SU-DHL-6 (cell line): ENCODE data around the gene FZD7.

ENCODE experiments used
- H2AFZ ChIP-seq: fragments of 200-600 bp; sonication (generic); 2 replicates; pipeline ENCODE4 v1.6.1; 2014; ENCODE audit warnings: low read depth, mild to moderate bottlenecking, moderate library complexity, mixed read lengths, antibody characterized with exemption, low read length; ENCODE audit not compliant: severe bottlenecking
- H3F3A ChIP-seq: fragments of 200-600 bp; shearing (Covaris generic); 2 replicates; pipeline ENCODE4 v1.6.0; 2016; ENCODE audit warnings: antibody characterized with exemption, mild to moderate bottlenecking; ENCODE audit not compliant: insufficient read depth
- H3K27ac ChIP-seq: fragments of 200-600 bp; sonication (generic); 2 replicates; pipeline ENCODE4 v1.5.1; 2016; ENCODE audit warnings: low read depth, mild to moderate bottlenecking, low read length, moderate library complexity, mixed read lengths
- H3K27me3 ChIP-seq: fragments of 200-600 bp; sonication (generic), shearing (Covaris generic); 2 replicates; pipeline ENCODE4 v1.6.0; 2014; ENCODE audit warnings: mild to moderate bottlenecking, low read length
- H3K36me3 ChIP-seq: fragments of 200-600 bp; sonication (generic); 2 replicates; pipeline ENCODE4 v1.6.1; 2014; ENCODE audit warnings: mild to moderate bottlenecking, low read length, mixed read lengths
- H3K4me2 ChIP-seq: fragments of 300-600, 200-600 bp; shearing (Covaris generic), sonication (generic); 2 replicates; pipeline ENCODE4 v1.6.0; 2014; ENCODE audit warnings: low read length, low read depth, mild to moderate bottlenecking; ENCODE audit not compliant: poor library complexity, severe bottlenecking
- H3K4me3 ChIP-seq: fragments of 200-600 bp; sonication (generic); 2 replicates; pipeline ENCODE4 v1.5.1; 2014; ENCODE audit warnings: antibody characterized with exemption, low read length, mild to moderate bottlenecking, mixed read lengths; ENCODE audit not compliant: insufficient read depth, poor library complexity, severe bottlenecking
- H3K79me2 ChIP-seq: fragments of 200-600 bp; sonication (generic); 2 replicates; pipeline ENCODE4 v1.6.1; 2014; ENCODE audit warnings: mild to moderate bottlenecking, low read length, moderate library complexity; ENCODE audit not compliant: insufficient read depth
- H3K9ac ChIP-seq: fragments of 200-600 bp; sonication (generic); 2 replicates; pipeline ENCODE4 v1.7.0; 2014; ENCODE audit warnings: mild to moderate bottlenecking, low read length
- H3K9me2 ChIP-seq: fragments of 200-600 bp; sonication (generic); replicated peaks from 2 replicates; pipeline ENCODE4 v1.6.1; 2014; ENCODE audit warnings: low read length; ENCODE audit not compliant: insufficient read depth
- H3K9me3 ChIP-seq: fragments of 200-600 bp; sonication (generic); 2 replicates; pipeline ENCODE4 v1.6.1; 2014; ENCODE audit warnings: low read length, mixed read lengths; ENCODE audit not compliant: insufficient read depth
- H4K20me1 ChIP-seq: fragments of 200-600 bp; sonication (generic); 2 replicates; pipeline ENCODE4 v1.6.1; 2014; ENCODE audit warnings: low read depth, mild to moderate bottlenecking, antibody characterized with exemption, low read length, moderate library complexity, mixed read lengths
- EZH2phosphoT487 ChIP-seq: fragments of 200-600 bp; sonication (generic), shearing (Covaris generic); conservative IDR thresholded peaks from 2 replicates; pipeline ENCODE4 v1.6.1; 2018; ENCODE audit warnings: mild to moderate bottlenecking, antibody characterized with exemption, low read length, moderate library complexity, mixed read lengths
- TF ChIP-seq, protein P1 (sequence below): fragments of 200-600 bp; sonication (generic); IDR thresholded peaks from one replicate; pipeline ENCODE4 v1.5.1; 2017; ENCODE audit warnings: antibody characterized with exemption, mild to moderate bottlenecking, low read length, moderate library complexity; ENCODE audit not compliant: insufficient read depth, poor library complexity, severe bottlenecking

The FZD7 gene

DNA sequence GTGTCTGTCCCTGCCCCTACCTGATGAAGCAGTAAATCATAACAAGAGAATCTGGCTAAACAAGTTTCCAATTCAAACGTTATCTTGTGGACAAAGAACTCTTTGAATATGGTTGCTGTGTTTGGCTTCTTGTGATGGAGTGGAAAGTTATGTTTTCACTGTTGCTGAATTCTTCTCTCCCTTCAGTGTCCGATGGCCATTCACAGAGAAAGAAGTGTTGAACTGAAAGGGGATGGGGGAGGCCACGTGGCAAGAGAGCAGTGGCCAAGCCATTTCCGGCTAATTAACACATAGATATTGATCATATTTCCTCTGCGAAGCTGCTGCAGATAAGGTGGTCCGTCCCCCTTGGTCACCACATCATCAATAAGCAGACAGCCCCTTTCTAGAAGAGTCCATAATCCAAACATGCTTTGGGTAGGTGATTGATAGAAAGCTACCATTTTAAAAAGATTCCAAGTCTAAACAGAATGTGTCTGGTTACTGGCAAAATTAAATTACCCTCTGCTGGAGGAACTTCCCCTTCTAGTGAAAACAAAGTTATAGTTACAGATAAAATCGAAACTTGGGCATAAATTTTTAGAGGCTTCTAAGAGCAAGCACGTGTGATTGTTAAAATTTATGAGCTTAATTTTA is 36.9 kb upstream of the FZD7 start:
- H3K36me3 ChIP-seq: no peaks in the 10 kb centered on the region
- no peaks in the 10 kb centered on the region for H4K20me1 ChIP-seq
- TF ChIP-seq, protein P1, sequence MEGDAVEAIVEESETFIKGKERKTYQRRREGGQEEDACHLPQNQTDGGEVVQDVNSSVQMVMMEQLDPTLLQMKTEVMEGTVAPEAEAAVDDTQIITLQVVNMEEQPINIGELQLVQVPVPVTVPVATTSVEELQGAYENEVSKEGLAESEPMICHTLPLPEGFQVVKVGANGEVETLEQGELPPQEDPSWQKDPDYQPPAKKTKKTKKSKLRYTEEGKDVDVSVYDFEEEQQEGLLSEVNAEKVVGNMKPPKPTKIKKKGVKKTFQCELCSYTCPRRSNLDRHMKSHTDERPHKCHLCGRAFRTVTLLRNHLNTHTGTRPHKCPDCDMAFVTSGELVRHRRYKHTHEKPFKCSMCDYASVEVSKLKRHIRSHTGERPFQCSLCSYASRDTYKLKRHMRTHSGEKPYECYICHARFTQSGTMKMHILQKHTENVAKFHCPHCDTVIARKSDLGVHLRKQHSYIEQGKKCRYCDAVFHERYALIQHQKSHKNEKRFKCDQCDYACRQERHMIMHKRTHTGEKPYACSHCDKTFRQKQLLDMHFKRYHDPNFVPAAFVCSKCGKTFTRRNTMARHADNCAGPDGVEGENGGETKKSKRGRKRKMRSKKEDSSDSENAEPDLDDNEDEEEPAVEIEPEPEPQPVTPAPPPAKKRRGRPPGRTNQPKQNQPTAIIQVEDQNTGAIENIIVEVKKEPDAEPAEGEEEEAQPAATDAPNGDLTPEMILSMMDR: no peak
- TF ChIP-seq EZH2phosphoT487: no peak
- no peak overlapping the region for H3K9ac ChIP-seq
- no peaks in the 10 kb centered on the region for H3K79me2 ChIP-seq
- no peak overlapping the region for H3K4me2 ChIP-seq
- H3K9me3 ChIP-seq: no peaks in the 10 kb centered on the region
- H2AFZ ChIP-seq: no peak overlapping the region
- no peaks in the 10 kb centered on the region for H3K27me3 ChIP-seq
- no peak overlapping the region for H3K4me3 ChIP-seq
- no peaks in the 10 kb centered on the region for H3F3A ChIP-seq
- H3K27ac ChIP-seq: no peak overlapping the region
- H3K9me2 ChIP-seq: no peaks in the 10 kb centered on the region

DNA sequence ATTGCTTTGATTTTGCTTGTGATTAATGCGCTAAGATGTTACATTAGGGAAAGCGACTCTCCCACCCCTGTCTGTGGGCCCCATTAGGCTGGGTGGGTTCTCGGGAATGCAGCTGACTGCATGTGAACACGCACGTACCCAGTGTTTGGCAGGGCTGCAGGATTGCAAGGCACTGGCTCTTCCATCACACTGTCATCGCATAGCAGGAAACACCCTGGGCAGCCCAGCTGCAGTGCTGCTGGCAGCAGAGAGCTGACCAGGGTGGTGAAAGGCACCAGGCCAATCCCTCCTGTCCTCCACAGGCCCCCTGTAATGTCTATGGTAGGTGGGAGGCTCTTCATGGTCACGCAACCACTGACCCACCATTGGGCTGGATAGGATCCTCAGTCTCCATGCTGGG is 34.4 kb upstream of the FZD7 start:
- Histone ChIP-seq H3K27ac (no peak overlapping the region), H3K4me2 (no peak overlapping the region), H3K9me2 (no peaks in the 10 kb centered on the region), H3K36me3 (no peaks in the 10 kb centered on the region), H4K20me1 (no peaks in the 10 kb centered on the region), H3F3A (no peaks in the 10 kb centered on the region), H2AFZ (no peak overlapping the region), H3K4me3 (no peak overlapping the region), H3K27me3 (no peaks in the 10 kb centered on the region), H3K79me2 (no peaks in the 10 kb centered on the region), H3K9ac (no peak overlapping the region), H3K9me3 (no peaks in the 10 kb centered on the region)
- TF ChIP-seq EZH2phosphoT487: no peak
- TF ChIP-seq, protein P1: no peak

DNA sequence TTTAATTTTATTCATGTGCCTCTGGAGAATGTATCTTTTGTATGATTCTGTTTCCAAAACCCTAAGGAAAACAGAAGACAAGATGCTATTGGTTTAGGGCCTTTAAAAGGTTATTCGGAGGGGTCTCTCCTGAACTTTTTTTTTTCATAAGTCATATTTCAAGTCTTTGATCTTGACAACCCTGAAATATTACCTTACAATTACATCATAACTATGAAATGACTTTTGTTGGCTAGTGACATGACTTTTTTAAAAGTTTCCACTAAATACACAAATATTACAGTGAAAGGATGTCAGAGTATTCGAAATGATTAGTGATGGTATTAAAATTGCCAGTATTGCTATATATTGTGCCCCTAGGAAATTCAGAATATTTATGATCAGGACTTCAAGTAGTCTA is 31.8 kb upstream of the FZD7 start:
- Histone ChIP-seq H3K9ac (no peak overlapping the region), H4K20me1 (no peaks in the 10 kb centered on the region), H3K9me3 (no peaks in the 10 kb centered on the region), H3K27ac (no peak overlapping the region), H3K79me2 (no peaks in the 10 kb centered on the region), H3K9me2 (no peaks in the 10 kb centered on the region), H2AFZ (no peak overlapping the region), H3K27me3 (no peaks in the 10 kb centered on the region), H3K4me2 (no peak overlapping the region), H3K4me3 (no peak overlapping the region), H3F3A (no peaks in the 10 kb centered on the region), H3K36me3 (no peaks in the 10 kb centered on the region)
- no peak for TF ChIP-seq EZH2phosphoT487
- TF ChIP-seq, protein P1: no peak
